ENCODE data around the gene MMP28.

DNA sequence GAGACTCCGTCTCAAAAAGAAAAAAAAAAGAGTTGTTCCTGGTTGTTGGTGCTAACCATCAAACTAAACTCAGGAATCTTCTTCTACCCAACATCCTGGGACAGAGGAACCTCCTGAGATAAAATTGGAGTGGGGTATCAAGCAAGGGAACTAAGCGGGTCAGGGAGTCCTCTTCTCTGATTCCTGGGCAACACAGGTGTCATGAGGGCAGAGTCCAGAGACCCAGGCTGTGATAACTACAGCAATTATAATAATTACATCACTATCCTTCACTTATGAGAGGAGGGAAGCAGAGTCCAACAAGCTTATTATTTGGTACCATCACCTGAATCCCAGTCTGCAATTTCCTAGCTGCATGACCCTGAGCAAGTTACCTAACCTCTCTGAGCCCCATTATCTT is 26.6 kb downstream of the MMP28 start:
- TF ChIP-seq CTCF (IDR thresholded peaks at IDR 0.05; ENCODE audit: low read length) (no peak), EZH2 (optimal IDR thresholded peaks at IDR 0.05; ENCODE audit: low read depth, low read length) (no peak)
